Mesodermal cell (in vitro differentiated cells): Measurements from ENCODE around the gene GZF1.

Experiments
- H3K27ac ChIP-seq: 2 replicates; pipeline ENCODE4 v1.7.0; 2013; ENCODE audit warnings: mild to moderate bottlenecking, low read depth, low read length, moderate library complexity; ENCODE audit not compliant: severe bottlenecking
- H3K36me3 ChIP-seq: 2 replicates; pipeline ENCODE4 v1.7.1; 2013; ENCODE audit warnings: mild to moderate bottlenecking, low read length, moderate library complexity; ENCODE audit not compliant: control insufficient read depth, insufficient read depth
- H3K4me1 ChIP-seq: one replicate; pipeline ENCODE4 v1.7.1; 2013; ENCODE audit warnings: mild to moderate bottlenecking, low read length; ENCODE audit not compliant: insufficient read depth, control insufficient read depth, poor library complexity, severe bottlenecking
- H3K4me3 ChIP-seq: 2 replicates; pipeline ENCODE4 v1.7.0; 2013; ENCODE audit warnings: low read length, control low read depth, mild to moderate bottlenecking; ENCODE audit not compliant: insufficient read depth, poor library complexity, severe bottlenecking; ENCODE audit errors: extremely low read depth
- H3K9me3 ChIP-seq: 2 replicates; pipeline ENCODE4 v1.7.1; 2013; ENCODE audit warnings: mild to moderate bottlenecking, low read length, moderate library complexity; ENCODE audit not compliant: control insufficient read depth
- WGBS, 2 experiments: methylation state at CpG; one replicate each; pipeline ENCODE4 v1.1.5; 2013; ENCODE audit warnings: missing lambda C conversion rate in 2 of 2; ENCODE audit not compliant: insufficient coverage in 2 of 2; 5-methylcytosine and 5-hydroxymethylcytosine counted together

GZF1 gene

DNA sequence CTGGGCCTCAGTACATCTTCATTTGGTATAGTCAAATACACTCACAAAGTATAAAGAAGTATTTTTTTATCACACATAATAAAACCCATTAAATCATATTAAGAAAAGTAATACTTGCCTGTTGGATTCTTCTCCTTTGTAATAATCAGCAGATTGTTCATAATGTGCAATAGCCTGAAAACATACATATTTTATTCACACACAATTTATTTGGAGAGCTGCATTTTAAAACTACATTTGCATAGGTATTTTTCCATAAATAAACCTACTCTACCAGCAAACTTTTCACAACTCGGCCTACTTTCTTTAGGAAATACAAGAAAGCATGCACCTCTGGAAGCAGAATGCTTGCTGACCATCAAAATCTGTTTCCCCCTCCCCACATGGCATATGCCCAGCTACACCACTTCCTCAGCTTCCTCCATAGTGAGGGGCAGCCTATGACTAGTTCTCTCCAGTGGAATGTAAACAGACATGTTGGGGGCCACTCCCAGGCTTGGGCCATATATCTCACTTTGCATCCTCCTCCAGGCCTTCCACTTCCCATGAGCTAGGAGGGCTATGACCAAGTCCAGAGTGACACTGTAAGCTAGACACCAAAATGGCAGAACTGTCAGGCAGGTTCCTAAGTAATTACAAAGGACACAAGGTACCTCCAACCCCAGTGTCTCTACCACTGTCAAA is 28.3 kb downstream of the GZF1 start:
- Histone ChIP-seq H3K27ac (no peak overlapping the region), H3K4me1 (no peaks in the 10 kb centered on the region), H3K36me3 (peaks cover 46% of the 10 kb centered on the region), H3K4me3 (no peak overlapping the region), H3K9me3 (no peaks in the 10 kb centered on the region)
- 100% methylated on average over 1 of the region's 1 CpG; no CpG with 5 or more reads in 1 of the 2 experiments for WGBS, 2 experiments

DNA sequence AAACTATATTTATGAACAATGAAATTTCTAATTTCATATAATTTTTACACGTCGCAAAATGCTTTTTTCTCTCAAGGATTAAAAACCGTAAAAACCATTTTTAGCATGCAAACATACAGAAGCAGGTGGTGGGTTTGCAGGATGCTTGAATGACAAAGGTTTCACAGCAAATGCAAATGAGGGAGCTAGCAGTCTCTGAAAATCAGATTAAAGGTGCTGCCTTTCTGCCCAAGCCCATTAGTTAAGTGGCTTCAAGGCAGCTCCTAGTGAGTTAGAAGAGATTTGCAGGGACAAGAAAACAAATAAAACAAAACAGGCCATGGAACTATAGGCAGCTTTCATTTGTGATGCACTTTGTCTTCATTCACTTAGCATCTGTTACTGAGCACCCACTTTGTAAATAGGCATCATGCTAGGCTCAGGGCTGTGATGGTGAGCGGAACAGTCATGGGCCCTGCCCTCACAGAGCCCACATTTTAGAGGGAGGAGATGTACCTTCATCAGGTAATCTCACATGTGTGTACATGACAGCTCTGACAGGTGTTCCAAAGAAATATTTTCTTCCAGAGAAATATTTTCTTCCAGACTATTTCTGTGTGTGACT is 29.8 kb downstream of the GZF1 start:
- Histone ChIP-seq H3K36me3 (peaks cover 41% of the 10 kb centered on the region), H3K9me3 (no peaks in the 10 kb centered on the region), H3K4me1 (no peaks in the 10 kb centered on the region), H3K27ac (no peak overlapping the region), H3K4me3 (no peak overlapping the region)
- 100% methylated on average over 2 of the region's 4 CpGs; no CpG with 5 or more reads in 1 of the 2 experiments for WGBS, 2 experiments

DNA sequence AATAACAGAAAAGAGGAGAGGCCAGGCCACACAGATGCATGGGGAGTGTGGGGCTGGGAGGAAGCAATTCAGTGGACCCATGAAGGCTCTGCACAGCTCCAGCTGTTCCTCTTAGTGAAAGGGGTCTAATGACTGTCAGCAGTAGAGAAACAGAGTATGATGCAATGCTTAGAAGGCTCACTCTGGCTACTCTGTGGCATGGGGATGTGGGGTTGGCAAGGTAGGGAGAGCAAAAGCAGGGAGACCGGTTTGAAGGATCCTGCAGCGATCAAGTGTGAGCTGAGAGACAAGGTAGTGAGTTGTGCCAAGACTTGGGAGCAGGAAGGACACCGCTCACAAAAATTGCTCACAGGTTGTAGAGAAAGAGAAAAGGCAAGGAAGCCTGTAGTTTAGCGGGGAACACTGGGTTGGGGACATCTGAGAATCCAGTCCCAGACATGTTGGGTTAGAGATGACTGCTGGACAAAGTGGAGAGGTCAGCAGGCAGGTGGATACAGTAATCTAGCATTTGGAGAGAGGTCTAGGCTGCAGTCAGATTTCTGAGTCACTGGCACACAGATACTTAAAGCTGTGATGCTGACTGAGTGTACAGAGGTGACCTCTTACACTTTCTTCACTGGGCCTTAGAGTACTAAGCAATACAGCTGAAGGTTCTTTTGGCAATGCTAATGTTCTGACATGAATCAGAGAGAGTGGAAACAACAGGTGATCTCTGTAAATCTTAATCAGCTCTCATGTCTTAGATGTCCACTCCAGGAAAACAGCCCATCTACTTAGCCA is 32.2 kb downstream of the GZF1 start:
- Histone ChIP-seq H3K27ac (no peak overlapping the region), H3K4me1 (peaks cover 3% of the 10 kb centered on the region), H3K4me3 (no peak overlapping the region), H3K36me3 (peaks cover 33% of the 10 kb centered on the region), H3K9me3 (no peaks in the 10 kb centered on the region)
- 96 to 100% methylated on average over 3 to 4 of the region's 4 CpGs for WGBS, 2 experiments

DNA sequence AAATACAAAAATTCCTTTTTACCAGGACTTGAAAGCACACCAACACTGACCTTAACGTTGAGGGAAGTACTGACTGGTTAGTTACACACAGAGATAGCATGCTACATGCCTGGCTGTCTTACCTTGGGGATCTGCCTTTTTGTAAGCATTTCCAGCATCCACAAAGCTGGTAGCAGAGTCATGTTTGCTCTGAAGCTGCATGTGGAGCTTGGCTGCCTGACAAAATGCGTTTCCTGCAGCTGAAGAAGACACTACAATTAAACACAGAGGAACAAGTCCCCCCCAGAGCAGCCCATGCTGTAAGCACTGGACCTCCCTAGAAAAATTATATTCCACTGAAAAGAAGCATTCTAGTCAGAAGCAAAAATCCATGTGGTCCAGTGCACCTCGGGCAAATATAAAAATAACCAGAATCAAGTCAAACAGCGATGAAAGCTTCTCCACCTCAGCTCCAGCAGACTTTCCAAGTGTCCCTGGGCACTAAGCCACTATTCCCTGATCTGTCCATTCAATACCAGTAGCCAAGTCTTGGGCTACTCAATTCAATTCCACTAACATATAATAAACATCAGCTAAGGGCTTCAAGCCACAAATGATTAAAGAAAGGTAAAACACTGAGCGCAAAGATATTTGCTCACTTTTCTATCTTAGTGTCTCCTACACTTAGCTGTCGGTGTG is 35.1 kb downstream of the GZF1 start:
- Histone ChIP-seq H3K27ac (no peak overlapping the region), H3K4me1 (peaks cover 3% of the 10 kb centered on the region), H3K36me3 (peaks cover 36% of the 10 kb centered on the region), H3K4me3 (no peak overlapping the region), H3K9me3 (no peaks in the 10 kb centered on the region)
- WGBS, 2 experiments, result 96 to 98% methylated on average over 4 of the region's 6 CpGs

DNA sequence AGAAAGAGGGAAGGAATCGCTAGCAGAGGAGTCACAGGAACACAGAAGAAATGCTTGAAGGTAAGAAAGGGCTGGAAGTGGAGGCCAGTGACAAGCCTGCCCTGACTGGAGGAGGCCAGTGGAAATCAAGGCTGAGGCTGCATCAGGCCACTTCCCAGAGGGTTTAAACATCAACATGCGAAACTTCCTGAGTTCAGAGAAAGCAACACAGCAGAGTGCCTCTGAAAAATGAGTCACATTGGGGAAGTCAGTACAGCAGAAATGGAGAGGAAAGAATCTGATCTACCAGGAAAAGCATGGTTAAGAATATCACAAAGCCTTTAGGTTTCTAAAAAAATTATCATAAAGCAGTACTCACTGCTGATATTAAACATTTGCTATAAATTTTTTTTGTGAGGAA is 36.0 kb downstream of the GZF1 start:
- no peak overlapping the region for H3K4me3 ChIP-seq
- H3K4me1 ChIP-seq, result peaks cover 3% of the 10 kb centered on the region
- H3K36me3 ChIP-seq, result peaks cover 37% of the 10 kb centered on the region
- peak overlapping the region; percentile 17 for H3K27ac ChIP-seq
- 88 to 95% methylated on average over 2 of the region's 2 CpGs for WGBS, 2 experiments
- H3K9me3 ChIP-seq, result no peaks in the 10 kb centered on the region

DNA sequence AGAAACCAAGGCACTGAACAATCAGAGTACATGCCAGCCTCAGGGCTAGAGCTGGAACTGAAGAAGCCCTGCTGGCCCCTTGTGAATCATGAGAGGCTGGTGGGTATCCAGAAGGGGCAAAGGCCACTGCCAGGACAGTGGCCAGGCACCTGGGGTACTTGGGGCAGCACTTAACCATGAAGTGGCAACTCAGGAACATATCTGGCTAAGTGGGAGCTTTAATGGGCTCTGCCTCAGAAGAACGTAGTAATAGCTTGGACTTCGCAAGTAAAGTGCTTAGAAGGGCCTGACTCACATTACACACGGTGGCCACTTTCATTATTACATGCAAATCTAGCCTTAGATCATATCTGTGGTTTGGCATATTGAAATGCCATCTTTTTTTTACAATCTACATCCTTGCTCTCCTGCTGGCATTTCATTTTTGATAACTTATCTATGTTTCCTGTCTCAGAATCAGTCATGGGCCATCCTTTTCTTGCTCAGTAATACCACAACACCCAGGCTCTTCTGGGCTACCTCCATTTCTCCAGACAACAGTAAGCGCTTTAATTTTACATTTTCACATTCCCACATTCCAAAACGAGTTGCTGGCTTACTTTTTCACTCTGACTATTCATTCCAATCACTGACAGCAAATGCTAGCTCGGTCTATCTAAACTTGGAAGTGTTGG is 37.7 kb downstream of the GZF1 start:
- Histone ChIP-seq H3K27ac (no peak overlapping the region), H3K4me3 (no peak overlapping the region), H3K4me1 (peaks cover 3% of the 10 kb centered on the region), H3K36me3 (peaks cover 22% of the 10 kb centered on the region), H3K9me3 (no peaks in the 10 kb centered on the region)
- WGBS, 2 experiments, result 91 to 92% methylated on average over 5 to 6 of the region's 6 CpGs

DNA sequence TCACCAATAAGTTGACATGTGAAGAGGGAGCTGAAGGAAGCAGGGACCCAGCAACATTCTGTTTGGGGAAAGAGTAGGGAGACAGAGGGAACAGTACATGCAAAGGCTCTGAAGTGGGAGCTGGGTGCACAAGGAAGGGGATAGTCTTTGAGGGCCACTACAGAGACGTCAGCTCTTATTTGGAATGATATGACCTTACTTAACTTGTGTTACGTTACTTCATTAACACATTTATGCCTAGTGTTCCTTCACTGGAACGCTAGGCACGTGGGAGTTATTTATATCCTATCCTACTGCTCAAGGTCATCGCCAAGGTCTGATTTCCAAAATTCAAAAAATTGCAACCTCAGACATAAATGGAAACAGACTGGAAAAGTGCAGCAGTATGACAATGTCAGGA is 39.1 kb downstream of the GZF1 start:
- Histone ChIP-seq H3K27ac (no peak overlapping the region), H3K36me3 (peaks cover 17% of the 10 kb centered on the region), H3K9me3 (no peaks in the 10 kb centered on the region), H3K4me1 (peaks cover 3% of the 10 kb centered on the region), H3K4me3 (no peak overlapping the region)
- 96 to 100% methylated on average over 2 to 5 of the region's 5 CpGs for WGBS, 2 experiments

DNA sequence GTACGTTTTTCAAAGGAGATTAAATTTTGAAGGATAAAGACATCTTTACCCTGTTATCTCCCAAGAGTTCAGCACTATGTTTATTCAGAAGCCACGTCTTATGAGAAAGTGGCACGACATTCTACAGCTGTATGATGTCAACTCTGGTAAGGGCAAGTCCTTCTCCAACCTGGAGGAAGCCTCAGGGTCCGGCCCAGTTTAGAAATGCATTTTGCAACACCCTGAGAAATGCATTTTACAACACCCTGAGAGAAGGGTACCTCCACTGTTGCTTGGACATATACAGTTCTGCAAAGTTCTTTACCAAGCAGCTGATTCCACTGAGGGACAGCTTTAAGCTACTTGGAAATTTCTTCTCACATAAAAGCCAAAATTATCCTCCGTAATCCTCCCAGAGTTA is 41.8 kb downstream of the GZF1 start:
- H3K27ac ChIP-seq, result no peak overlapping the region
- WGBS, 2 experiments, result 86 to 97% methylated on average over 3 of the region's 5 CpGs

DNA sequence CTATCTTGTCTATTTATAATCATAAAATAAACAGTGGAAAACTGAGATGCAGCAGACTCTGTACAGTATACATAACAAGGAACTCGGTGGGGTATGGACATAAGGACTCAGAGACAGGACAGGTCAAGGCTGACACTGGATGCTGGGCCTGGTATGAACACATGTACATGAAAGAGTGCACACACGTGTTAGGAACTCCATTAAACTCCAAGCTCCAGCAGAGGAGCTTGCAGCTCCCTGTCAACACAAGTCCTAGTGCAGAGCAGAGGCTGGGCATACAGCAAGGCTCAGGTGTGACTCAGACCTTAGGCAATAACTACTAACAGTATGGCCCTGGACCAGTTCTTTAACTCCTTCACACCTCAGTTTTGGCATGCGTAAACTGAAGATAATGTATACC is 42.2 kb downstream of the GZF1 start:
- no peak overlapping the region for H3K27ac ChIP-seq
- H3K4me3 ChIP-seq, result no peak overlapping the region
- no peaks in the 10 kb centered on the region for H3K9me3 ChIP-seq
- H3K36me3 ChIP-seq, result peaks cover 17% of the 10 kb centered on the region
- WGBS, 2 experiments, result 90 to 94% methylated on average over 2 of the region's 3 CpGs
- H3K4me1 ChIP-seq, result no peaks in the 10 kb centered on the region

More for the DNA sequence above, 41.8 kb downstream of the GZF1 start:
- no peak overlapping the region for H3K4me3 ChIP-seq
- no peaks in the 10 kb centered on the region for H3K4me1 ChIP-seq
- no peaks in the 10 kb centered on the region for H3K9me3 ChIP-seq
- H3K36me3 ChIP-seq, result peaks cover 17% of the 10 kb centered on the region

DNA sequence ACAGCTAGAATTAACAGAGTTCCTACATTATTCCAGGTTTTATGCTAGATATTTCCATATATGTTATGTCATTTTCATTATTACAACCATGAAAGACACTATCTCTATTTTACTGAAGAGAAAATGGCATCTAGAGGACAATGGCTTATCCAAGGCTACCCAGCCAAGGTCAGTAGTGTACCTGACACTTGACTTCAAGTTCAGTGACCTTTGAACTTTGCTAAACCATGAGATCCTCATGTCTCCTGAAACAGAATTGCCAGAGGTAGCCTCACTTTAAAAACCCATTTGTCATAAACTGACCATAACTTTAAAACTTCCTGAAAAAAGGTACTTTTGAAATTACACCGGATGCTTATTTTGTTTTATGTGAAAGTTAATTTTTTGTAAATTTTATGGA is 44.9 kb downstream of the GZF1 start:
- no peaks in the 10 kb centered on the region for H3K9me3 ChIP-seq
- peaks cover 7% of the 10 kb centered on the region for H3K4me1 ChIP-seq
- no peak overlapping the region for H3K4me3 ChIP-seq
- no CpG with 5 or more reads among the region's 1 CpG for WGBS, 2 experiments
- H3K27ac ChIP-seq, result no peak overlapping the region
- H3K36me3 ChIP-seq, result peaks cover 6% of the 10 kb centered on the region
